ENCODE measurements around the gene ZNF638. TPM values are rescaled to one million over a fixed set of nuclear protein-coding genes. Genes with fewer than 3 reads are reported as not detected.
A peak's percentile ranks its signal among the peaks of the same experiment; 100 is the strongest.

ZNF638 gene
- total and polyA plus RNA-seq, 2 donors (not counting 3 experiments of a cell fraction or from before 2014, with no cell fraction given), result 36.4 to 111 TPM

DNA sequence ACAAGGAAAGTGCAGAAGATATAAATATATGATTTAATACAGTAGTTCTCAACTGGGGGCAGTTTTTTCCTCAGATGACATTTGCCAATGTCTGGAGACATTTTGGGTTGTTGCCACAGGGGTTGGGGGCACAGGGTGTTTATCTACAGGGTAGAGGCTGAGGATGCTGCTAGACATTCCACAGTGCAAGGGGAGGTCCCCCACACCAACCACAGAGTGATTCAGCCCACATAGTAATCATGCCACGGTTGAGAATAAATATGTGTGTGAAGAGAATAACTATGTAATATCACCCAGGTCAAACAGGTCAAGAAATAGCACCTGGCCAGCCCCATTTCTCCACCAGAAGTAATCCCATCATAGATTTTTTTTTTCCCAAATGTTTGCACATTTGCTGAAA is 139.7 kb downstream of the ZNF638 start:
- no TSS peak for BruUV-seq (replicated peaks)
- Histone ChIP-seq H3K27me3 (ENCODE audit: control insufficient read depth in 2 of 2, insufficient read depth in 2 of 2, low read length in 2 of 2) (no peaks in the 10 kb centered on the region), H3K4me3 (replicated peaks in 1 of 3; ENCODE audit: insufficient read depth in 1 of 3, low read depth in 1 of 3, low read length in 3 of 3) (no peak overlapping the region), H3K27ac (ENCODE audit: insufficient read depth, low read depth, low read length) (no peak overlapping the region), H3K9me3 (replicated peaks; ENCODE audit: control insufficient read depth, insufficient read depth, low read length) (no peaks in the 10 kb centered on the region), H3K79me2 (ENCODE audit: control insufficient read depth, insufficient read depth, low read length) (peaks cover 6% of the 10 kb centered on the region), H2AFZ (ENCODE audit: low read depth, low read length) (no peak overlapping the region), H3K36me3 (ENCODE audit: control insufficient read depth in 2 of 2, extremely low read depth in 1 of 2, insufficient read depth in 2 of 2, low read length in 2 of 2) (peaks cover 0 to 7% of the 10 kb centered on the region in 2 experiments), H3K4me1 (ENCODE audit: control insufficient read depth, extremely low read depth, insufficient read depth, low read length) (peaks cover 35% of the 10 kb centered on the region), H3K9me1 (replicated peaks; ENCODE audit: control insufficient read depth, extremely low read depth, insufficient read depth, low read length) (no peaks in the 10 kb centered on the region), H3K4me2 (ENCODE audit: insufficient read depth, low read length) (no peak overlapping the region), H4K20me1 (replicated peaks; ENCODE audit: control insufficient read depth, extremely low read depth, insufficient read depth, low read length) (no peaks in the 10 kb centered on the region), H3K9ac (replicated peaks; ENCODE audit: extremely low read depth, insufficient read depth, low read length) (no peak overlapping the region)
- intact Hi-C loops (cut with micrococcal nuclease), result no loop called here
- no peak for TF ChIP-seq FOS (IDR thresholded peaks at IDR 0.05; ENCODE audit: borderline replicate concordance, insufficient read depth, low read length)
- TF ChIP-seq GATA2 (IDR thresholded peaks at IDR 0.05; ENCODE audit: insufficient read depth, insufficient read length, low read depth, low read length), result no peak
- no peak for TF ChIP-seq JUN (IDR thresholded peaks at IDR 0.05; ENCODE audit: borderline replicate concordance, insufficient read depth, insufficient read length, low read depth)
- TF ChIP-seq, protein P1, sequence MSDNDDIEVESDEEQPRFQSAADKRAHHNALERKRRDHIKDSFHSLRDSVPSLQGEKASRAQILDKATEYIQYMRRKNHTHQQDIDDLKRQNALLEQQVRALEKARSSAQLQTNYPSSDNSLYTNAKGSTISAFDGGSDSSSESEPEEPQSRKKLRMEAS (IDR thresholded peaks at IDR 0.05; ENCODE audit: insufficient read depth, insufficient read length), result no peak
- POLR2A ChIA-PET, result no interaction called here
- DNase-seq (ENCODE audit: low read depth, low spot score) (no peak), FAIRE-seq (peak; percentile 58)
- CTCF ChIA-PET, result interaction anchor here (19.5 kb wide), 1 partner anchor 36 kb away, joined by 670 read pairs; no protein-coding TSS in a partner anchor
- dilution Hi-C loops (cut with MboI; ENCODE audit: extremely low pct_ligation_motif_present, low sequenced_read_pairs), result no loop called here

DNA sequence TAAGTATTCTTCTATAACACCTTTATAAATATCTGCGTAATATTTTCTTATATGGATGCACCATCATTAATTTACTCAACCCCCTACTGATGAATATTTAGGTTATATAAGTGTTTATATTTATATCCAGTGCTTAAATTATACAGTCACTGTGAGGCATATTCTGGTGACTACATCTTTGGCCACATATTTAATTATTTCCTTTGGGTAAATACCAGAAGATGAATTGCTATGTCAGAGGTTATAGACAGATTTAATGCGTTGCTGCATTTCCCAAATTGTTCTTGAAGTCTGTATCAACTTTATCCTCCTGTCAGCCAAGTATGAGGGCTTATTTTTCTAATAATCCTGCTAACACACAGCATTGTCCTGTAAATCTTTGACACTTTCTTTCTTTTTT is 140.4 kb downstream of the ZNF638 start:
- Histone ChIP-seq H3K4me1 (ENCODE audit: control insufficient read depth, extremely low read depth, insufficient read depth, low read length) (peaks cover 33% of the 10 kb centered on the region), H2AFZ (ENCODE audit: low read depth, low read length) (no peak overlapping the region), H3K4me3 (replicated peaks in 1 of 3; ENCODE audit: insufficient read depth in 1 of 3, low read depth in 1 of 3, low read length in 3 of 3) (no peak overlapping the region), H3K27me3 (ENCODE audit: control insufficient read depth in 2 of 2, insufficient read depth in 2 of 2, low read length in 2 of 2) (no peaks in the 10 kb centered on the region), H4K20me1 (replicated peaks; ENCODE audit: control insufficient read depth, extremely low read depth, insufficient read depth, low read length) (no peaks in the 10 kb centered on the region), H3K9me1 (replicated peaks; ENCODE audit: control insufficient read depth, extremely low read depth, insufficient read depth, low read length) (no peaks in the 10 kb centered on the region), H3K9me3 (replicated peaks; ENCODE audit: control insufficient read depth, insufficient read depth, low read length) (no peaks in the 10 kb centered on the region), H3K27ac (ENCODE audit: insufficient read depth, low read depth, low read length) (no peak overlapping the region), H3K36me3 (ENCODE audit: control insufficient read depth in 2 of 2, extremely low read depth in 1 of 2, insufficient read depth in 2 of 2, low read length in 2 of 2) (peaks cover 0 to 7% of the 10 kb centered on the region in 2 experiments), H3K79me2 (ENCODE audit: control insufficient read depth, insufficient read depth, low read length) (peaks cover 6% of the 10 kb centered on the region), H3K4me2 (ENCODE audit: insufficient read depth, low read length) (no peak overlapping the region), H3K9ac (replicated peaks; ENCODE audit: extremely low read depth, insufficient read depth, low read length) (no peak overlapping the region)
- ChIA-PET CTCF (interaction anchor here (19.5 kb wide), 1 partner anchor 36 kb away, joined by 670 read pairs; no protein-coding TSS in a partner anchor), POLR2A (no interaction called here)
- FAIRE-seq (no peak), DNase-seq (ENCODE audit: low read depth, low spot score) (no peak)
- TF ChIP-seq MYC (IDR thresholded peaks at IDR 0.05; ENCODE audit: low read depth, low read length) (no peak), FOS (IDR thresholded peaks at IDR 0.05; ENCODE audit: borderline replicate concordance, insufficient read depth, low read length) (no peak), POLR2A (IDR thresholded peaks at IDR 0.05; ENCODE audit: low read depth, low read length) (no peak), JUN (IDR thresholded peaks at IDR 0.05; ENCODE audit: borderline replicate concordance, insufficient read depth, insufficient read length, low read depth) (no peak), EZH2 (IDR thresholded peaks at IDR 0.05; ENCODE audit: borderline replicate concordance, low read depth, low read length, severe bottlenecking) (no peak), POLR2AphosphoS5 (IDR thresholded peaks at IDR 0.05; ENCODE audit: insufficient read depth, low read depth, low read length) (no peak), GATA2 (IDR thresholded peaks at IDR 0.05; ENCODE audit: insufficient read depth, insufficient read length, low read depth, low read length) (no peak)
- TF ChIP-seq, protein P1 (IDR thresholded peaks at IDR 0.05; ENCODE audit: insufficient read depth, insufficient read length), result no peak
- TF ChIP-seq, protein P2, sequence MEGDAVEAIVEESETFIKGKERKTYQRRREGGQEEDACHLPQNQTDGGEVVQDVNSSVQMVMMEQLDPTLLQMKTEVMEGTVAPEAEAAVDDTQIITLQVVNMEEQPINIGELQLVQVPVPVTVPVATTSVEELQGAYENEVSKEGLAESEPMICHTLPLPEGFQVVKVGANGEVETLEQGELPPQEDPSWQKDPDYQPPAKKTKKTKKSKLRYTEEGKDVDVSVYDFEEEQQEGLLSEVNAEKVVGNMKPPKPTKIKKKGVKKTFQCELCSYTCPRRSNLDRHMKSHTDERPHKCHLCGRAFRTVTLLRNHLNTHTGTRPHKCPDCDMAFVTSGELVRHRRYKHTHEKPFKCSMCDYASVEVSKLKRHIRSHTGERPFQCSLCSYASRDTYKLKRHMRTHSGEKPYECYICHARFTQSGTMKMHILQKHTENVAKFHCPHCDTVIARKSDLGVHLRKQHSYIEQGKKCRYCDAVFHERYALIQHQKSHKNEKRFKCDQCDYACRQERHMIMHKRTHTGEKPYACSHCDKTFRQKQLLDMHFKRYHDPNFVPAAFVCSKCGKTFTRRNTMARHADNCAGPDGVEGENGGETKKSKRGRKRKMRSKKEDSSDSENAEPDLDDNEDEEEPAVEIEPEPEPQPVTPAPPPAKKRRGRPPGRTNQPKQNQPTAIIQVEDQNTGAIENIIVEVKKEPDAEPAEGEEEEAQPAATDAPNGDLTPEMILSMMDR (IDR thresholded peaks at IDR 0.05; ENCODE audit: extremely low read depth in 1 of 2, insufficient read depth in 1 of 2, low read depth in 1 of 2, low read length in 2 of 2), result no peak
- BruUV-seq (replicated peaks), result no TSS peak
- dilution Hi-C loops (cut with MboI; ENCODE audit: extremely low pct_ligation_motif_present, low sequenced_read_pairs) (no loop called here), intact Hi-C loops (cut with micrococcal nuclease) (no loop called here)

All from endothelial cell of umbilical vein (primary cell).